Mesendoderm (in vitro differentiated cells): ENCODE measurements around the gene NEK6.
A peak's percentile ranks its signal among the peaks of the same experiment; 100 is the strongest.

ENCODE experiments used
- DNase-seq: peaks from one replicate; pipeline ENCODE4 v3.0.0; 2013
- H2AK5ac ChIP-seq: 2 replicates; pipeline ENCODE4 v1.6.1; 2013; ENCODE audit warnings: low read length, inconsistent platforms
- H2BK120ac ChIP-seq: 2 replicates; pipeline ENCODE4 v1.6.1; 2013; ENCODE audit warnings: low read depth, mild to moderate bottlenecking, low read length, moderate library complexity, mixed read lengths
- H2BK15ac ChIP-seq: replicated peaks from 2 replicates; pipeline ENCODE4 v1.6.1; 2013; ENCODE audit warnings: low read depth, mild to moderate bottlenecking, moderate library complexity
- H2BK5ac ChIP-seq: 2 replicates; pipeline ENCODE4 v1.6.1; 2013; ENCODE audit warnings: low read length, inconsistent platforms
- H3K18ac ChIP-seq: 2 replicates; pipeline ENCODE4 v1.6.1; 2013; ENCODE audit warnings: mild to moderate bottlenecking, low read length, mixed read lengths
- H3K23ac ChIP-seq: one replicate; pipeline ENCODE4 v1.6.1; 2013; ENCODE audit warnings: low read length
- H3K27ac ChIP-seq: 2 replicates; pipeline ENCODE4 v1.5.1; 2013; ENCODE audit warnings: low read depth, mild to moderate bottlenecking, inconsistent platforms, low read length, moderate library complexity
- H3K27me3 ChIP-seq: 2 replicates; pipeline ENCODE4 v1.6.1; 2013; ENCODE audit warnings: low read length, control low read depth, mild to moderate bottlenecking, inconsistent platforms; ENCODE audit not compliant: insufficient read depth, poor library complexity
- H3K36me3 ChIP-seq: 2 replicates; pipeline ENCODE4 v1.6.1; 2013; ENCODE audit warnings: low read length, inconsistent platforms; ENCODE audit not compliant: control insufficient read depth, insufficient read depth
- H3K4ac ChIP-seq: one replicate; pipeline ENCODE4 v1.6.1; 2013; ENCODE audit warnings: low read depth, mild to moderate bottlenecking, low read length, moderate library complexity
- H3K4me1 ChIP-seq: 2 replicates; pipeline ENCODE4 v1.6.1; 2013; ENCODE audit warnings: low read depth, low read length, inconsistent platforms; ENCODE audit not compliant: control insufficient read depth
- H3K4me2 ChIP-seq: 2 replicates; pipeline ENCODE4 v1.6.1; 2013; ENCODE audit warnings: low read length
- H3K4me3 ChIP-seq: 2 replicates; pipeline ENCODE4 v1.5.1; 2013; ENCODE audit warnings: mild to moderate bottlenecking, low read length
- H3K56ac ChIP-seq: one replicate; pipeline ENCODE4 v1.6.1; 2013; ENCODE audit warnings: low read length
- H3K79me1 ChIP-seq: 2 replicates; pipeline ENCODE4 v1.6.1; 2013; ENCODE audit warnings: low read length, inconsistent platforms
- H3K79me2 ChIP-seq: 2 replicates; pipeline ENCODE4 v1.6.1; 2013; ENCODE audit warnings: mild to moderate bottlenecking, low read length; ENCODE audit not compliant: control insufficient read depth, insufficient read depth
- H3K9ac ChIP-seq: 2 replicates; pipeline ENCODE4 v1.6.1; 2013; ENCODE audit warnings: low read length, inconsistent platforms
- H4K5ac ChIP-seq: one replicate; pipeline ENCODE4 v1.6.1; 2013; ENCODE audit warnings: low read length
- H4K8ac ChIP-seq: one replicate; pipeline ENCODE4 v1.6.1; 2013; ENCODE audit warnings: low read depth, mild to moderate bottlenecking, control low read depth, low read length, moderate library complexity
- WGBS: extraction: QIAGEN DNeasy Blood & Tissue Kit; methylation state at CpG from one replicate; pipeline ENCODE4 v1.1.7; 2013; ENCODE audit warnings: low lambda C conversion rate, missing lambda C conversion rate; ENCODE audit not compliant: insufficient coverage; ENCODE audit errors: extremely low coverage; 5-methylcytosine and 5-hydroxymethylcytosine counted together

NEK6 gene

DNA sequence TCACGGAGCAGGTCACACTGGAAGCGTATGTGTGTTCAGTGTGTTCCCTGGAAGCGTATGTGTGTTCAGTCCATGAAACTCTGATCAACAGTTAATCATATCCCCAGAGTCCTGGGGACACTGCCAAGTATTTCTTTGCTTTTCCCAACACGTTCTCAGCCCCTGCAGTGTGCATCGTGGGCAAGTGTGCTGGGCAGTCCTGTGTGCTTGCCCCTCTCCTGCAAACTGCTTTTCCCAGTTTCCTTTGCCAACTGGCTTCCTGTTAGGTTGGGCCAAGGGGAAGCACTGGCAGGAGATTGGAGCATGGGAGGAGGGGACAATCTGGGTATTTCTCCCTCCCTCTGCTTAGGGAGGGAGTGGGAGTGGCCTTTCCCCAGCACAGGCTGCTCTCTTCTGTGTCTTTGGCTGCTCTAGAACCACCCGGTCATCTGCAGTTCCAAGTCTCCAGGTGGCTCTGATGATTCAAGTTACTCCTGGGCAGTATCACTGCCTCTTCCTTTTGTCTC, 36.8 kb upstream of the NEK6 start:
- H3K23ac ChIP-seq: no peak overlapping the region
- H3K18ac ChIP-seq: no peak overlapping the region
- H3K9ac ChIP-seq: no peak overlapping the region
- no peak overlapping the region for H4K5ac ChIP-seq
- no peak overlapping the region for H2BK15ac ChIP-seq
- no peak overlapping the region for H3K4ac ChIP-seq
- H2BK120ac ChIP-seq: no peak overlapping the region
- H3K27ac ChIP-seq: no peak overlapping the region
- no peak overlapping the region for H3K4me2 ChIP-seq
- H3K27me3 ChIP-seq: no peaks in the 10 kb centered on the region
- no peak overlapping the region for H2BK5ac ChIP-seq
- no peaks in the 10 kb centered on the region for H3K36me3 ChIP-seq
- no CpG with 5 or more reads among the region's 6 CpGs for WGBS
- H3K79me1 ChIP-seq: no peaks in the 10 kb centered on the region
- no peaks in the 10 kb centered on the region for H3K79me2 ChIP-seq
- no peak overlapping the region for H2AK5ac ChIP-seq
- no peak overlapping the region for H4K8ac ChIP-seq
- no peaks in the 10 kb centered on the region for H3K4me1 ChIP-seq
- no peak overlapping the region for H3K4me3 ChIP-seq
- peak; percentile 16 for DNase-seq
- H3K56ac ChIP-seq: no peak overlapping the region

DNA sequence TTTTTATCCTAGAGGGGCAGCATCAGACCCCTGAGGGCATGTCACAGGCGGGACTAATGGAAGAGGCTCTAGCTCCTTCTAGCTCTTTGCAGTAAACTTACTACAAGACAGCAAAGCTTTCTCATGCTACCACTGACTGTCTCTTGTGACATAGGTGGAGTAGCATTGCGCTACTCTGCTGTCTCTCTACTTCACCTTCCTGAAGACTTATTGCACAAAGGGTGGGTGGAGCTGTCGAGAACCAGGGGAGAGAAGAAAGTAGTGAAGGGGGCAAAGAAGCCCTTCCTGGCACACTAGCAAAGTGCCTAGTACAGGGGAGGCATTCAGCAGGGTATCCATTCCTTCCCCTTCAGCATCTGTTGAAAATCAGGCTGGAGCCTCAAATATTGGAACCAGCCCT, 36.1 kb upstream of the NEK6 start:
- no peak overlapping the region for H3K18ac ChIP-seq
- no peak overlapping the region for H3K9ac ChIP-seq
- no peak overlapping the region for H3K56ac ChIP-seq
- H3K79me2 ChIP-seq: no peaks in the 10 kb centered on the region
- no CpG with 5 or more reads among the region's 3 CpGs for WGBS
- H3K36me3 ChIP-seq: no peaks in the 10 kb centered on the region
- no peak overlapping the region for H3K4me3 ChIP-seq
- H3K27me3 ChIP-seq: no peaks in the 10 kb centered on the region
- no peak overlapping the region for H3K4ac ChIP-seq
- no peak overlapping the region for H2BK5ac ChIP-seq
- no peak overlapping the region for H2AK5ac ChIP-seq
- no peak overlapping the region for H4K5ac ChIP-seq
- DNase-seq: no peak
- H2BK120ac ChIP-seq: no peak overlapping the region
- no peaks in the 10 kb centered on the region for H3K4me1 ChIP-seq
- H3K4me2 ChIP-seq: no peak overlapping the region
- no peak overlapping the region for H3K23ac ChIP-seq
- H2BK15ac ChIP-seq: no peak overlapping the region
- H4K8ac ChIP-seq: no peak overlapping the region
- no peak overlapping the region for H3K27ac ChIP-seq
- no peaks in the 10 kb centered on the region for H3K79me1 ChIP-seq

DNA sequence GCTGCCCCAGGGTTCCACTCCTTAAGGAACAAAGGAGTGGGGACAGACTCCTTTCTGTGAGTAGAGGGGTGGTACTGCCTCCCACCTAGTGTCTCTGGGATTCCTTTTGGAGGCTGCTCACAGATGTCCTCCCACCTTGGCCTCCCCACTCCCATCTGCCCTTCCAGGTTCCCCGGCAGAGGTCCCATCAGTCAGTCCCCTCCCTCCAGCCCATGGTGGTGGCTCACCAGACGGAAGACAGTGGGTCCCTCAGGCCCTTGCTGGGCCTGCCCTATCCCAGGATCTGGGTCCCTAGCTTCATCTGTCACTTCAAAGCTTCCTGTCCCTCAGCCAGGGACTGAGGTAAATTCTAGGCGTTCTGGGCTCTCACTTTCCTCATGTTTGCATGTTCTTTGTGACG, 35.6 kb upstream of the NEK6 start:
- H3K27me3 ChIP-seq: no peaks in the 10 kb centered on the region
- no peak overlapping the region for H3K4me3 ChIP-seq
- no peak overlapping the region for H3K18ac ChIP-seq
- H4K5ac ChIP-seq: no peak overlapping the region
- H3K4me1 ChIP-seq: no peaks in the 10 kb centered on the region
- no peak overlapping the region for H4K8ac ChIP-seq
- no peak overlapping the region for H2BK5ac ChIP-seq
- no peaks in the 10 kb centered on the region for H3K79me1 ChIP-seq
- H2BK120ac ChIP-seq: no peak overlapping the region
- H2AK5ac ChIP-seq: no peak overlapping the region
- no peak for DNase-seq
- no peak overlapping the region for H3K56ac ChIP-seq
- H3K79me2 ChIP-seq: no peaks in the 10 kb centered on the region
- WGBS: no CpG with 5 or more reads among the region's 4 CpGs
- H3K23ac ChIP-seq: no peak overlapping the region
- no peak overlapping the region for H3K27ac ChIP-seq
- no peak overlapping the region for H3K4me2 ChIP-seq
- H3K4ac ChIP-seq: no peak overlapping the region
- no peak overlapping the region for H3K9ac ChIP-seq
- no peaks in the 10 kb centered on the region for H3K36me3 ChIP-seq
- H2BK15ac ChIP-seq: no peak overlapping the region

DNA sequence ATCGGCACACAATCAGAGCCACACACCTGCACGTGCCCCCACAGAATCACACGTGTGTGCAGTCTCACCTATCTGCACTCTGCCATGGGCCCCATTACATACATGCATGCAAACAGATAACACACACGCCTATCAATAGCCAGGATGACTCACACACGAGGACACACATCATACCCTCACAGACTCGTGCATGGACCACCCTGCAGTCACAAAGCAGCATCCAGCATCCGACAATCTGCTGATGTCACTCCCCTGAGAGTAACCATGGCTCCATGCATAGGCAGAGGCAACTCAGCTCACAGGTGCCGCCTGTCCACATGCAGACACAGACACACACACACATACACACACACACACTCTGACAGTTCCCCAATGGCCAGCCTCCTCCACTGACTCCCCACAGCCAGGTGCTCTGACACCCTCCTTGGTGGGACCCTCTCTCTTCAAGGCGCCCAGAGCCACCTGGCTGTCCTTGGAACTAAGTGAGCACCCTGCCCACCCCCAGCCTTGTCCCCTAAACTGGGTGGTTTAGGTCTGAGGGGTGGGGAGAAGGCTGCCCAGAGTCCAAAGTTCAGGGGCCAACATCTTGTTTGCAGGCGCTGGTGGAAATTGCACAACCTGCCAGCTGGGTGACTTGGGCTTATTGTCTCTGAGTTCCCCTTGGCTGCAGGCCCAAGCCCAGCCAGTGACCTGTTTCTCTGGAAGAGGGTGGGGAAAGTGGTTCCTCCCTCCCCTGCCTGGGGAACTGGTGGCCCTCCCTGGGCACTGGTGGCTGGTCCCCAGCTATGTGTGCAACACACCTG, 34.6 kb upstream of the NEK6 start:
- H3K4me2 ChIP-seq: no peak overlapping the region
- H3K4me3 ChIP-seq: no peak overlapping the region
- no peak overlapping the region for H2BK5ac ChIP-seq
- no peak overlapping the region for H2BK120ac ChIP-seq
- no peak overlapping the region for H4K5ac ChIP-seq
- no peak for DNase-seq
- no peak overlapping the region for H3K18ac ChIP-seq
- H3K4me1 ChIP-seq: no peaks in the 10 kb centered on the region
- H4K8ac ChIP-seq: no peak overlapping the region
- no peak overlapping the region for H2AK5ac ChIP-seq
- H3K79me2 ChIP-seq: no peaks in the 10 kb centered on the region
- no peak overlapping the region for H2BK15ac ChIP-seq
- H3K23ac ChIP-seq: no peak overlapping the region
- no peaks in the 10 kb centered on the region for H3K27me3 ChIP-seq
- WGBS: no CpG with 5 or more reads among the region's 10 CpGs
- no peak overlapping the region for H3K9ac ChIP-seq
- no peak overlapping the region for H3K4ac ChIP-seq
- H3K79me1 ChIP-seq: no peaks in the 10 kb centered on the region
- no peaks in the 10 kb centered on the region for H3K36me3 ChIP-seq
- H3K27ac ChIP-seq: no peak overlapping the region
- H3K56ac ChIP-seq: no peak overlapping the region

DNA sequence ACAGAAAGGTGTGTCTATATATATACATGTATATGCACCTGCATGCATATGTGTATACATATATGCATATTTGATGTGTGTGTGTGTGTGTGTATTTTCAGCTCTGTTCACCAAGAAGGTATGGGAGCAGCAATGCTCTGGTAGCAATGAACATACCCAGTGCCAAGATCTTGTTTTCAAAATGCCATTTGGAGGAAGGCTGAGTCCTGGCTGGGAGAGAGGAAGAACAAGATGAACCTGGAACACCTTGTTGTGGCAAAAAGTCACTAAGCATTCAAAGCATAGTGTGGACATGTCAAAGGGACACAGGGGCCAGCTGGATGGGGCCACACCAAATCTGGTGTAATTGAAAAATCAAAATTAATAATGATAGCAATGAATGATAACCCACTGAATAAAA, 31.8 kb upstream of the NEK6 start:
- Histone ChIP-seq H4K8ac (no peak overlapping the region), H2BK5ac (no peak overlapping the region), H3K23ac (no peak overlapping the region), H3K79me2 (no peaks in the 10 kb centered on the region), H3K36me3 (no peaks in the 10 kb centered on the region), H3K4me2 (no peak overlapping the region), H3K9ac (no peak overlapping the region), H2BK120ac (no peak overlapping the region), H2AK5ac (no peak overlapping the region), H3K4ac (no peak overlapping the region), H2BK15ac (no peak overlapping the region), H3K79me1 (no peaks in the 10 kb centered on the region), H3K27me3 (no peaks in the 10 kb centered on the region), H3K18ac (no peak overlapping the region), H3K4me3 (no peak overlapping the region), H4K5ac (no peak overlapping the region), H3K56ac (no peak overlapping the region), H3K4me1 (no peaks in the 10 kb centered on the region), H3K27ac (no peak overlapping the region)
- DNase-seq: no peak

DNA sequence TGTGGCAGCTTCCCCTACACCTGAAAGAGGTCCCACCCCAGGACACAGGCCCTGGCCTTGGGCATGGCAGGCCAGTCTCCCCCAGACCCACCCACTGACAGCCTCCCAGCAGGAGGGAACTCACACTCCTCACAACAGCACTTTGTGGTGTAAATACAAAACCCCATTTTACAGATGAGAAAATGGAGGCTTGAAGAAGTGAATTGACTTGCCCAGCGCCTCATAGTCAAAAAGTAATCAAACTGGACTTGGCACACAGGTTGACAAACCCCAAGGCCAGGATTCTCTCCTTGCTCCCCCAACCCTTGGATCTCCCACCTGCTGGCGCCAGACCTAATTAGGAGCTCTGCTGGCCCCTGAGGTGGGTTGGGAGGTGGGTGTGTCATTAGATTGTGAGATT, 29.2 kb upstream of the NEK6 start:
- Histone ChIP-seq H3K4me2 (no peak overlapping the region), H3K27me3 (no peaks in the 10 kb centered on the region), H3K56ac (no peak overlapping the region), H3K23ac (no peak overlapping the region), H3K4ac (no peak overlapping the region), H4K8ac (no peak overlapping the region), H3K4me3 (no peak overlapping the region), H3K18ac (no peak overlapping the region), H3K27ac (no peak overlapping the region), H3K79me2 (no peaks in the 10 kb centered on the region), H3K9ac (no peak overlapping the region), H2BK5ac (no peak overlapping the region), H3K4me1 (no peaks in the 10 kb centered on the region), H3K79me1 (no peaks in the 10 kb centered on the region), H2BK120ac (no peak overlapping the region), H3K36me3 (no peaks in the 10 kb centered on the region), H2BK15ac (no peak overlapping the region), H4K5ac (no peak overlapping the region), H2AK5ac (no peak overlapping the region)
- no CpG with 5 or more reads among the region's 2 CpGs for WGBS
- no peak for DNase-seq
